ENCODE results near the gene MMP24OS.
"Not testable (repeated sequence)": the region's sequence is repeated elsewhere in the genome, so short reads cannot be mapped to it uniquely, and the experiment has no call there.

MMP24OS gene

DNA sequence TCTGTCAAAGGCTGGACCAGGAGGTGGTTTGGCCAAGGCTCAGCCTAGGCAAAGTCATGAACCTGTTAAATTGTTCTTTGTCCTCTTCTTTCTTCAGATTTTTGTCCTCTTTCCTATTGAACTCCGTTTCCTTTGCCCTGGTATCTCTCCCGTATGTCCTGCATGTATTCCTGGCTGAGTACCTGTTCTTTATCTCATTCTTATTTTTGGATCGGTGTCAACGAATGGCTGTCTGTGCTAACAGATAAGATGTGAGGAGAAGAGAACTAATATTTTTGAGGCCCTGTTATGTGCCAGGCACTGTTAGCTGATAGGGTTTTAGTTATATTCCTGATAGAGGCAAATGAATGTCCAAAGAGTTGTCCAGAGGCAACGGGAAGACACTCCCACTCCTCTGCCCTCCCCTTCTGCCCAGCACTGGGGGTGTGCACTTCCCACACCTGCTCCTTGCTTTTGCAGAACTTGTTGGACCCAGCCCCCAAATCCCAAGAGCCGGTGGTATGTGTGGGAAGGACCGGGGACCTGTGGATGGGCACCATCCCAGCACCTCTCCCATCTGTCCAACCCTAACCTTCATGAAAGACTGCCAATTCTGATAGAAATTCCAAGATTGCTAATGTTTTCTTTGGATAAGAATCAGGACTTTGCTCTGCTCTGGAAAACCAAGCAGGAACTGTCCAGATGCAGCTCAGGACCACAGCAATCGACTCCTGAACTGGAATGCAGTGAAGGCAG is 20.6 kb downstream of the MMP24OS start:
- WGBS, 2 donors (ENCODE audit: extremely low coverage in 2 of 2, insufficient read length in 2 of 2, insufficient replicate concordance in 1 of 2), result no CpG with 5 or more reads among the region's 8 CpGs
- no peak overlapping the region for H3K4me3 ChIP-seq (ENCODE audit: low read length in 2 of 2)

DNA sequence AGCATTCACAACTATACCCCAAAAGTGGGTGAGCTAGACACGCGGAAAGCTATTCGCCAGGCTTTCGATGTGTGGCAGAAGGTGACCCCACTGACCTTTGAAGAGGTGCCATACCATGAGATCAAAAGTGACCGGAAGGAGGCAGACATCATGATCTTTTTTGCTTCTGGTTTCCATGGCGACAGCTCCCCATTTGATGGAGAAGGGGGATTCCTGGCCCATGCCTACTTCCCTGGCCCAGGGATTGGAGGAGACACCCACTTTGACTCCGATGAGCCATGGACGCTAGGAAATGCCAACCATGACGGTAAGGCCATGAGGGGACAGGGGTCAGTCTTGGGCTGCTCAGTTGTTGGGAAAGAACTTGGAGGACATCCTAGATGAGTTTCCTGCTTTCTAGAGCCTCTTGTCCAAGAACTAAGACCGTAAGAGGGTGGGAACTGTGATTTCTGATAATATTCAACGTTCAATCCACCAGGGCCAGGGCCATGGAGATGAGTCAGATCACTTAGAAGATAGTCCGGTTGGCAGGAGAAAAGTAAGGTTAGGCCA is 23.4 kb downstream of the MMP24OS start:
- Histone ChIP-seq H2BK5ac (ENCODE audit: low read length) (no peak overlapping the region), H2BK15ac (ENCODE audit: low read length) (no peak overlapping the region), H3K14ac (ENCODE audit: low read length) (no peak overlapping the region), H3K4ac (ENCODE audit: low read length) (no peak overlapping the region), H3K18ac (ENCODE audit: low read length) (no peak overlapping the region), H2BK12ac (ENCODE audit: low read length) (no peak overlapping the region), H3K4me3 (ENCODE audit: low read length in 2 of 2) (no peak overlapping the region), H3K79me1 (ENCODE audit: low read depth, low read length) (no peaks in the 10 kb centered on the region), H3K27me3 (ENCODE audit: control insufficient read depth in 3 of 3, insufficient read depth in 3 of 3, low read depth in 1 of 3, low read length in 3 of 3) (no peaks in the 10 kb centered on the region), H3K23ac (ENCODE audit: low read depth, low read length, poor library complexity) (no peak overlapping the region), H2BK120ac (ENCODE audit: low read depth, low read length) (no peak overlapping the region), H4K8ac (ENCODE audit: low read depth, low read length) (no peak overlapping the region), H4K91ac (ENCODE audit: low read depth, low read length, poor library complexity) (no peak overlapping the region), H3K27ac (replicated peaks; ENCODE audit: low read length) (no peak overlapping the region), H3K36me3 (replicated peaks in 1 of 2; ENCODE audit: control insufficient read depth in 2 of 2, insufficient read depth in 2 of 2, low read length in 2 of 2) (peaks cover 0 to 2% of the 10 kb centered on the region in 2 donors), H3K9ac (ENCODE audit: low read depth, low read length, poor library complexity) (no peak overlapping the region), H2AK5ac (ENCODE audit: low read depth, low read length) (no peak overlapping the region), H2AFZ (ENCODE audit: low read length) (no peak overlapping the region), H3K4me1 (ENCODE audit: control insufficient read depth in 2 of 2, insufficient read depth in 1 of 2, low read depth in 1 of 2, low read length in 2 of 2) (peaks cover 0 to 6% of the 10 kb centered on the region in 2 donors), H3K4me2 (ENCODE audit: insufficient read depth, low read length, poor library complexity, severe bottlenecking) (no peak overlapping the region), H3K9me3 (replicated peaks in 1 of 2; ENCODE audit: control insufficient read depth in 2 of 2, insufficient read depth in 1 of 2, low read depth in 1 of 2, low read length in 2 of 2) (no peaks in the 10 kb centered on the region)
- no peak for DNase-seq (ENCODE audit: low spot score)
- no CpG with 5 or more reads among the region's 12 CpGs for WGBS, 2 donors (ENCODE audit: extremely low coverage in 2 of 2, insufficient read length in 2 of 2, insufficient replicate concordance in 1 of 2)

More for the DNA sequence above, 20.6 kb downstream of the MMP24OS start:
- H3K9me3 ChIP-seq (replicated peaks in 1 of 2; ENCODE audit: control insufficient read depth in 2 of 2, insufficient read depth in 1 of 2, low read depth in 1 of 2, low read length in 2 of 2), result no peaks in the 10 kb centered on the region
- no peak overlapping the region for H3K23ac ChIP-seq (ENCODE audit: low read depth, low read length, poor library complexity)
- no peak overlapping the region for H3K27ac ChIP-seq (replicated peaks; ENCODE audit: low read length)
- H2AFZ ChIP-seq (ENCODE audit: low read length), result no peak overlapping the region
- no peaks in the 10 kb centered on the region for H3K27me3 ChIP-seq (ENCODE audit: control insufficient read depth in 3 of 3, insufficient read depth in 3 of 3, low read depth in 1 of 3, low read length in 3 of 3)
- H4K91ac ChIP-seq (ENCODE audit: low read depth, low read length, poor library complexity), result no peak overlapping the region
- H4K8ac ChIP-seq (ENCODE audit: low read depth, low read length), result no peak overlapping the region
- H3K14ac ChIP-seq (ENCODE audit: low read length), result no peak overlapping the region
- no peak overlapping the region for H3K4ac ChIP-seq (ENCODE audit: low read length)
- H2BK12ac ChIP-seq (ENCODE audit: low read length), result no peak overlapping the region
- H3K18ac ChIP-seq (ENCODE audit: low read length), result peak overlapping the region; percentile 58
- no peaks in the 10 kb centered on the region for H3K79me1 ChIP-seq (ENCODE audit: low read depth, low read length)
- peaks cover 0 to 28% of the 10 kb centered on the region in 2 donors for H3K4me1 ChIP-seq (ENCODE audit: control insufficient read depth in 2 of 2, insufficient read depth in 1 of 2, low read depth in 1 of 2, low read length in 2 of 2)
- H2BK120ac ChIP-seq (ENCODE audit: low read depth, low read length), result no peak overlapping the region
- DNase-seq (ENCODE audit: low spot score), result no peak
- no peak overlapping the region for H3K9ac ChIP-seq (ENCODE audit: low read depth, low read length, poor library complexity)
- H2AK5ac ChIP-seq (ENCODE audit: low read depth, low read length), result peak overlapping the region; percentile 1
- peaks cover 0 to 2% of the 10 kb centered on the region in 2 donors for H3K36me3 ChIP-seq (replicated peaks in 1 of 2; ENCODE audit: control insufficient read depth in 2 of 2, insufficient read depth in 2 of 2, low read length in 2 of 2)
- H3K4me2 ChIP-seq (ENCODE audit: insufficient read depth, low read length, poor library complexity, severe bottlenecking), result no peak overlapping the region
- H2BK15ac ChIP-seq (ENCODE audit: low read length), result no peak overlapping the region
- no peak overlapping the region for H2BK5ac ChIP-seq (ENCODE audit: low read length)

DNA sequence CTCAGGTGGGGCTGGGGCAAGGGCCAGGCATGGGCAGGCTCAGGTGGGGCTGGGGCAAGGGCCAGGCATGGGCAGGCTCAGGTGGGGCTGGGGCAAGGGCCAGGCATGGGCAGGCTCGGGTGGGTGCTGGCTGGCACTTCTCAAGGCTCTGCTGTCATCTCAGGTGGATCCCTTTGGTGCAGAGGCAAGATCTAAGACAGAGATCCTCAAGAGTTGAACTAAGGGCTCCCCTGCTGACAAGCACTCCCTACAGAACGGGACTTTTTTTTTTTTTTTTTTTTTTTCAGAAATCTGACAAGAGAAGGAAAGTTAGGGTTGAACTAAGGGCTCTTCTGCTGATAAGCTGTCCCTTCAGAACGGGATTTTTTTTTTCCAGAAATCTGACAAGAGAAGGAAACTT is 24.9 kb downstream of the MMP24OS start:
- H4K91ac ChIP-seq (ENCODE audit: low read depth, low read length, poor library complexity), result no peak overlapping the region
- H3K4ac ChIP-seq (ENCODE audit: low read length), result no peak overlapping the region
- no peak overlapping the region for H3K4me3 ChIP-seq (ENCODE audit: low read length in 2 of 2)
- H3K4me1 ChIP-seq (ENCODE audit: control insufficient read depth in 2 of 2, insufficient read depth in 1 of 2, low read depth in 1 of 2, low read length in 2 of 2), result peaks cover 0 to 2% of the 10 kb centered on the region in 2 donors
- no peak overlapping the region for H2AK5ac ChIP-seq (ENCODE audit: low read depth, low read length)
- no peak overlapping the region for H2BK5ac ChIP-seq (ENCODE audit: low read length)
- no peak overlapping the region for H2BK15ac ChIP-seq (ENCODE audit: low read length)
- H3K18ac ChIP-seq (ENCODE audit: low read length), result no peak overlapping the region
- H3K14ac ChIP-seq (ENCODE audit: low read length), result no peak overlapping the region
- WGBS, 2 donors (ENCODE audit: extremely low coverage in 2 of 2, insufficient read length in 2 of 2, insufficient replicate concordance in 1 of 2), result no CpG with 5 or more reads among the region's 3 CpGs
- H3K79me1 ChIP-seq (ENCODE audit: low read depth, low read length), result no peaks in the 10 kb centered on the region
- H3K9ac ChIP-seq (ENCODE audit: low read depth, low read length, poor library complexity), result no peak overlapping the region
- H3K4me2 ChIP-seq (ENCODE audit: insufficient read depth, low read length, poor library complexity, severe bottlenecking), result no peak overlapping the region
- H3K36me3 ChIP-seq (replicated peaks in 1 of 2; ENCODE audit: control insufficient read depth in 2 of 2, insufficient read depth in 2 of 2, low read length in 2 of 2), result peaks cover 0 to 2% of the 10 kb centered on the region in 2 donors
- H3K9me3 ChIP-seq (replicated peaks in 1 of 2; ENCODE audit: control insufficient read depth in 2 of 2, insufficient read depth in 1 of 2, low read depth in 1 of 2, low read length in 2 of 2), result no peaks in the 10 kb centered on the region
- H3K27ac ChIP-seq (replicated peaks; ENCODE audit: low read length), result no peak overlapping the region
- no peak overlapping the region for H2BK120ac ChIP-seq (ENCODE audit: low read depth, low read length)
- H2AFZ ChIP-seq (ENCODE audit: low read length), result no peak overlapping the region
- H3K23ac ChIP-seq (ENCODE audit: low read depth, low read length, poor library complexity), result no peak overlapping the region
- H3K27me3 ChIP-seq (ENCODE audit: control insufficient read depth in 3 of 3, insufficient read depth in 3 of 3, low read depth in 1 of 3, low read length in 3 of 3), result no peaks in the 10 kb centered on the region
- DNase-seq (ENCODE audit: low spot score), result no peak
- H2BK12ac ChIP-seq (ENCODE audit: low read length), result no peak overlapping the region
- no peak overlapping the region for H4K8ac ChIP-seq (ENCODE audit: low read depth, low read length)

DNA sequence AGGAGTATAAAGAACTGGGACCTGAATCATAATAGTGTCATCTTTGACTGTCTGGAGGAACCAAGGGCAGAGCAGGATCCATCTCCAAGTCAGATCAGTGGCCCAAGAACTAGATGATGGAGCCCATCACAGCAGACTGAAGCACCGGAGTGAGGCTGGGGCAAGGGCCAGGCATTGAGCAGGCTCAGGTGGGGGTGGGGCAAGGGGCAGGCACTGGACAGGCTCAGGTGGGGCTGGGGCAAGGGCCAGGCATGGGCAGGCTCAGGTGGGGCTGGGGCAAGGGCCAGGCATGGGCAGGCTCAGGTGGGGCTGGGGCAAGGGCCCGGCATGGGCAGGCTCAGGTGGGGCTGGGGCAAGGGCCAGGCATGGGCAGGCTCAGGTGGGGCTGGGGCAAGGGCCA is 25.3 kb downstream of the MMP24OS start:
- not testable (repeated sequence) for H2AFZ ChIP-seq (ENCODE audit: low read length); H3K79me1 ChIP-seq (ENCODE audit: low read depth, low read length); H3K4ac ChIP-seq (ENCODE audit: low read length); H3K36me3 ChIP-seq (replicated peaks in 1 of 2; ENCODE audit: control insufficient read depth in 2 of 2, insufficient read depth in 2 of 2, low read length in 2 of 2); H2BK15ac ChIP-seq (ENCODE audit: low read length); H3K4me1 ChIP-seq (ENCODE audit: control insufficient read depth in 2 of 2, insufficient read depth in 1 of 2, low read depth in 1 of 2, low read length in 2 of 2); H3K4me2 ChIP-seq (ENCODE audit: insufficient read depth, low read length, poor library complexity, severe bottlenecking); H4K91ac ChIP-seq (ENCODE audit: low read depth, low read length, poor library complexity); H3K14ac ChIP-seq (ENCODE audit: low read length); H3K4me3 ChIP-seq (ENCODE audit: low read length in 2 of 2); H3K9me3 ChIP-seq (replicated peaks in 1 of 2; ENCODE audit: control insufficient read depth in 2 of 2, insufficient read depth in 1 of 2, low read depth in 1 of 2, low read length in 2 of 2); H3K18ac ChIP-seq (ENCODE audit: low read length); H3K27ac ChIP-seq (replicated peaks; ENCODE audit: low read length); H2BK120ac ChIP-seq (ENCODE audit: low read depth, low read length); H3K27me3 ChIP-seq (ENCODE audit: control insufficient read depth in 3 of 3, insufficient read depth in 3 of 3, low read depth in 1 of 3, low read length in 3 of 3); H3K23ac ChIP-seq (ENCODE audit: low read depth, low read length, poor library complexity); H2BK5ac ChIP-seq (ENCODE audit: low read length); H3K9ac ChIP-seq (ENCODE audit: low read depth, low read length, poor library complexity); H2BK12ac ChIP-seq (ENCODE audit: low read length); H4K8ac ChIP-seq (ENCODE audit: low read depth, low read length); DNase-seq (ENCODE audit: low spot score)
- peak overlapping the region; percentile 48 for H2AK5ac ChIP-seq (ENCODE audit: low read depth, low read length)
- no CpG with 5 or more reads among the region's 2 CpGs for WGBS, 2 donors (ENCODE audit: extremely low coverage in 2 of 2, insufficient read length in 2 of 2, insufficient replicate concordance in 1 of 2)

All from neuronal stem cell (in vitro differentiated cells).